Spleen (tissue), 11 donors: Measurements from ENCODE around the gene SLC7A10. TPM values are rescaled to one million over a fixed set of nuclear protein-coding genes. Genes with fewer than 3 reads are reported as not detected.
A peak's percentile ranks its signal among the peaks of the same experiment; 100 is the strongest.

Experiments used
- DNase-seq: peaks from one replicate; pipeline ENCODE4 v3.0.0-alpha.2; 2020
- H3K27ac ChIP-seq, 8 donors: fragments of 200-600 bp; sonication (generic) in 7 of 8; 1 replicate in 4 of 8; 2 replicates in 4 of 8; pipeline versions ENCODE4 v1.5.0 to v1.8.0; 2016 to 2021; ENCODE audit warnings: inconsistent platforms in 4 of 8, mild to moderate bottlenecking in 4 of 8, moderate library complexity in 1 of 8
- H3K27me3 ChIP-seq, 7 donors: fragments of 200-600 bp; sonication (generic) in 6 of 7; replicated peaks in 1 of 7; 1 replicate in 4 of 7; 2 replicates in 3 of 7; pipeline versions ENCODE4 v1.5.0 to v1.8.0; 2016 to 2021; ENCODE audit warnings: inconsistent platforms in 3 of 7, mild to moderate bottlenecking in 1 of 7
- H3K36me3 ChIP-seq, 6 donors: fragments of 200-600 bp; sonication (generic) in 5 of 6; 1 replicate in 4 of 6; 2 replicates in 2 of 6; pipeline versions ENCODE4 v1.5.0 to v1.8.0; 2016 to 2021; ENCODE audit warnings: inconsistent platforms in 2 of 6
- H3K4me1 ChIP-seq, 6 donors: fragments of 200-600 bp; sonication (generic) in 5 of 6; 1 replicate in 3 of 6; 2 replicates in 3 of 6; pipeline versions ENCODE4 v1.5.0 to v1.8.0; 2016 to 2021; ENCODE audit warnings: inconsistent platforms in 3 of 6
- H3K4me3 ChIP-seq, 8 donors: fragments of 200-600 bp; sonication (generic) in 7 of 8; 1 replicate in 4 of 8; 2 replicates in 4 of 8; pipeline versions ENCODE4 v1.5.0 to v1.8.0; 2016 to 2021; ENCODE audit warnings: inconsistent platforms in 4 of 8, mild to moderate bottlenecking in 4 of 8, moderate library complexity in 2 of 8
- H3K9me3 ChIP-seq, 8 donors: fragments of 200-600 bp; sonication (generic) in 7 of 8; 1 replicate in 4 of 8; 2 replicates in 4 of 8; pipeline versions ENCODE4 v1.5.0 to v1.8.0; 2016 to 2021; ENCODE audit warnings: inconsistent platforms in 4 of 8
- CTCF ChIP-seq, 11 experiments: fragments of 200-600 bp in 7 of 11; fragments of 450-650 bp in 4 of 11; sonication (generic) in 4 of 11; IDR thresholded peaks in 8 of 11; conservative IDR thresholded peaks in 3 of 11; 1 replicate in 7 of 11; 2 replicates in 4 of 11; pipeline versions ENCODE4 v1.4.0 to v1.8.0; 2016 to 2021; ENCODE audit warnings: antibody characterized with exemption in 11 of 11, inconsistent platforms in 4 of 11, mild to moderate bottlenecking in 1 of 11
- POLR2A ChIP-seq, 3 donors: fragments of 450-650 bp; IDR thresholded peaks; one replicate each; pipeline ENCODE4 v1.5.1; 2017; ENCODE audit warnings: antibody characterized with exemption in 3 of 3, mild to moderate bottlenecking in 1 of 3
- POLR2AphosphoS5 ChIP-seq, 3 donors: sonication (generic); formaldehyde crosslinking; IDR thresholded peaks; one replicate each; pipeline ENCODE4 v1.5.1; 2017; ENCODE audit warnings: antibody characterized with exemption in 3 of 3
- WGBS, 5 donors: extraction: QIAGEN DNeasy Blood & Tissue Kit in 3 of 5; methylation state at CpG; one replicate each; pipeline versions ENCODE4 v1.1.5 to v1.1.7; 2013 to 2018; 5-methylcytosine and 5-hydroxymethylcytosine counted together
- intact Hi-C: fragments of 100-400 bp; cut with DNase I; formaldehyde crosslinking; loops from one replicate; pipeline ENCODE4 v1.15.0; 2023; ENCODE audit warnings: low total_unique reads
- polyA plus RNA-seq, 3 donors: library from polyadenylated mRNA; stranded (reverse); fragments of 200-250 nt; gene quantifications; one replicate each; pipeline ENCODE4 v1.2.1, GENCODE V29; 2013
- total RNA-seq, 7 donors: library from RNA; depleted of rRNA in 3 of 7; stranded (reverse); fragments of >200 nt in 3 of 7; fragmentation: NEBNext Ultra II Directional in 4 of 7; extraction: Animal tissue kit (Norgen Biotek cat#: 25700) in 4 of 7; gene quantifications; one replicate each; pipeline versions ENCODE4 v1.1.0 to v1.2.1, GENCODE V29; 2016 to 2021
- donor health status: healthy with polysubstance abuse.
- donor health status: DM: no; HTN: no; CAD: no; lungs with moderate emphysema.
- donor health status: DM: no; HTN: no; CAD: no.
- donor health status: Bipolar disorder and iron deficiency.
- donor health status: healthy.
- donor health status: DM: no; HTN: no; CAD: no.
- donor health status: DM: yes; HTN: yes; CAD: no.

SLC7A10 gene
- total and polyA plus RNA-seq, 10 donors = 0.06 to 0.37 (median 0.19) TPM; not detected in 6

GRCh38 chr19:33161201-33161600 lies 64.4 kb downstream of the SLC7A10 start:
- H3K4me1 ChIP-seq = peaks cover 0 to 45% (median 17%) of the 10 kb centered on the region in 6 donors
- no peaks in the 10 kb centered on the region for H3K36me3 ChIP-seq
- H3K27ac ChIP-seq = peak overlapping the region in 4 of 8 donors; percentile 26 to 75 (median 60)
- H3K27me3 ChIP-seq = no peaks in the 10 kb centered on the region
- WGBS, 5 donors = 41 to 81% (median 65%) methylated on average over 4 of the region's 4 CpGs
- H3K4me3 ChIP-seq = no peak overlapping the region
- no peaks in the 10 kb centered on the region for H3K9me3 ChIP-seq
- DNase-seq = peak; percentile 19
- intact Hi-C loops = no loop called here
- no peak for TF ChIP-seq POLR2AphosphoS5 (IDR thresholded peaks at IDR 0.05)
- no peak for TF ChIP-seq POLR2A (IDR thresholded peaks at IDR 0.05)
- no peak for TF ChIP-seq CTCF (IDR thresholded peaks at IDR 0.05 in 8 of 11, conservative IDR thresholded peaks at IDR 0.05 in 3 of 11)

DNA sequence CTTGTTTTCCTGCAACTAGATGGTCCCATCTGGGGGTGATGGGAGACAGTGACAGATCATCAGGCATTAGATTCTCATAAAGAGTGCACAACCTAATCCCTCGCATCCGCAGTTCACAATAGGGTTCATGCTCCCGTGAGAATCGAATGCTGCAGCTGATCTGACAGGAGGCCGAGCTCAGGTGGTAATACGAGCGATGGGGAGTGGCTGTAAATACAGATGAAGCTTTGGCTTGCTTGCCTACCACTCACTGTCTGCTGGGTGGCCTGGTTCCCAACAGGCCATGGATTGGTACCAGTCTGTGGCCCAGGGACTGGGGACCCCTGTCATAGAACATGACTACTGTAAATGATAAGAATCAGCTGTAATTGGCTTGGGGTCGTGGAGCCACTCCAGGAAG lies 65.8 kb downstream of the SLC7A10 start:
- H3K4me1 ChIP-seq = peaks cover 0 to 45% (median 17%) of the 10 kb centered on the region in 6 donors
- no peak overlapping the region for H3K4me3 ChIP-seq
- no peak for TF ChIP-seq POLR2A (IDR thresholded peaks at IDR 0.05)
- DNase-seq = peak; percentile 51
- peak overlapping the region in 5 of 8 donors; percentile 26 to 75 (median 54) for H3K27ac ChIP-seq
- H3K9me3 ChIP-seq = no peaks in the 10 kb centered on the region
- intact Hi-C loops = no loop called here
- WGBS, 5 donors = 78 to 91% (median 85%) methylated on average over 7 to 8 of the region's 8 CpGs
- no peaks in the 10 kb centered on the region for H3K36me3 ChIP-seq
- no peaks in the 10 kb centered on the region for H3K27me3 ChIP-seq

DNA sequence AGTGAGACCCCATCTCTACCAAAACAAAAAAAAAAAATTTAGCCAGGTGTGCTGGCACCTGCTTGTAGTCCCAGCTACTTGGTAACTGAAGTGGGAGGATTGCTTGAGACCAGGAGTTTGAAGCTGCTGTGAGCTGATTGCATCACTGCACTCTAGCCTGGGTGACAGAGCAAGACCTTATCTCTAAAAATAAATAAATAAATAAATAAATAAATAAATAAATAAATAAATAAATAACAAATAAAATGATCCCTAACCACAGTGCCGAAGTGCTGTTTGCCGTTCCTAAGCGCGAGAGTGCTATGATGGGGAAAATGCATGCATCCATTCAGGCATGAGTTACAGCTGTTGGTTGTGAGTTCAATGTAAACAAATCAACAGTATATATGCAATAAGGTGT lies 66.5 kb downstream of the SLC7A10 start:
- DNase-seq = peak; percentile 4
- Histone ChIP-seq H3K27ac (no peak overlapping the region), H3K27me3 (no peaks in the 10 kb centered on the region), H3K4me1 (peaks cover 0 to 45% (median 17%) of the 10 kb centered on the region in 6 donors), H3K9me3 (no peaks in the 10 kb centered on the region), H3K36me3 (no peaks in the 10 kb centered on the region), H3K4me3 (no peak overlapping the region)
- WGBS, 5 donors = 85 to 99% (median 97%) methylated on average over 4 of the region's 4 CpGs
- TF ChIP-seq CTCF (IDR thresholded peaks at IDR 0.05 in 8 of 11, conservative IDR thresholded peaks at IDR 0.05 in 3 of 11) = no peak
- no peak for TF ChIP-seq POLR2AphosphoS5 (IDR thresholded peaks at IDR 0.05)
- no peak for TF ChIP-seq POLR2A (IDR thresholded peaks at IDR 0.05)
- intact Hi-C loops = no loop called here

Other genes with a start within 250 kb of the SLC7A10 start
- gene RHPN2, start 161.0 kb downstream of the SLC7A10 start, total RNA-seq = 1 to 10 TPM; 1.4 to 5.3 (median 3.5) TPM
- gene RHPN2, start 161.0 kb downstream of the SLC7A10 start, polyA plus RNA-seq = 1 to 10 TPM; 1.2 to 3.0 (median 1.3) TPM
- gene GPATCH1, start 144.7 kb downstream of the SLC7A10 start, total RNA-seq = 10 to 100 TPM in 4 of 7 donors, 1 to 10 TPM in 3; 7.6 to 12.7 (median 11.3) TPM
- gene GPATCH1, start 144.7 kb downstream of the SLC7A10 start, polyA plus RNA-seq = 1 to 10 TPM; 3.9 to 5.3 (median 4.1) TPM
- not detected for gene WDR88, start 93.7 kb downstream of the SLC7A10 start, total RNA-seq
- gene WDR88, start 93.7 kb downstream of the SLC7A10 start, polyA plus RNA-seq = under 1 TPM in 1 of 3 donors, not detected in 2; 0.07 TPM
- gene LRP3, start 31.5 kb downstream of the SLC7A10 start, total RNA-seq = 10 to 100 TPM in 3 of 7 donors, 1 to 10 TPM in 4; 7.9 to 12.8 (median 9.8) TPM
- gene LRP3, start 31.5 kb downstream of the SLC7A10 start, polyA plus RNA-seq = 1 to 10 TPM; 1.4 to 6.4 (median 2.5) TPM
- 10 to 100 TPM; 15.5 to 27.7 (median 18.3) TPM for gene CEBPA, start 76.7 kb upstream of the SLC7A10 start, total RNA-seq
- 10 to 100 TPM in 1 of 3 donors, 1 to 10 TPM in 2; 7.4 to 19.8 (median 9.1) TPM for gene CEBPA, start 76.7 kb upstream of the SLC7A10 start, polyA plus RNA-seq
- gene CEBPG, start 147.9 kb upstream of the SLC7A10 start, total RNA-seq = 10 to 100 TPM; 14.2 to 21.1 (median 16.5) TPM
- 10 to 100 TPM in 1 of 3 donors, 1 to 10 TPM in 2; 9.3 to 15.6 (median 9.9) TPM for gene CEBPG, start 147.9 kb upstream of the SLC7A10 start, polyA plus RNA-seq